Mesendoderm (in vitro differentiated cells): ENCODE data around the gene IRGQ.
"Not testable (repeated sequence)": the region's sequence is repeated elsewhere in the genome, so short reads cannot be mapped to it uniquely, and the experiment has no call there.

ENCODE experiments used
- DNase-seq: peaks from one replicate; pipeline ENCODE4 v3.0.0; 2013
- H2AK5ac ChIP-seq: 2 replicates; pipeline ENCODE4 v1.6.1; 2013; ENCODE audit warnings: low read length, inconsistent platforms
- H2BK120ac ChIP-seq: 2 replicates; pipeline ENCODE4 v1.6.1; 2013; ENCODE audit warnings: low read depth, mild to moderate bottlenecking, low read length, moderate library complexity, mixed read lengths
- H2BK15ac ChIP-seq: replicated peaks from 2 replicates; pipeline ENCODE4 v1.6.1; 2013; ENCODE audit warnings: low read depth, mild to moderate bottlenecking, moderate library complexity
- H2BK5ac ChIP-seq: 2 replicates; pipeline ENCODE4 v1.6.1; 2013; ENCODE audit warnings: low read length, inconsistent platforms
- H3K18ac ChIP-seq: 2 replicates; pipeline ENCODE4 v1.6.1; 2013; ENCODE audit warnings: mild to moderate bottlenecking, low read length, mixed read lengths
- H3K23ac ChIP-seq: one replicate; pipeline ENCODE4 v1.6.1; 2013; ENCODE audit warnings: low read length
- H3K27ac ChIP-seq: 2 replicates; pipeline ENCODE4 v1.5.1; 2013; ENCODE audit warnings: low read depth, mild to moderate bottlenecking, inconsistent platforms, low read length, moderate library complexity
- H3K27me3 ChIP-seq: 2 replicates; pipeline ENCODE4 v1.6.1; 2013; ENCODE audit warnings: low read length, control low read depth, mild to moderate bottlenecking, inconsistent platforms; ENCODE audit not compliant: insufficient read depth, poor library complexity
- H3K36me3 ChIP-seq: 2 replicates; pipeline ENCODE4 v1.6.1; 2013; ENCODE audit warnings: low read length, inconsistent platforms; ENCODE audit not compliant: control insufficient read depth, insufficient read depth
- H3K4ac ChIP-seq: one replicate; pipeline ENCODE4 v1.6.1; 2013; ENCODE audit warnings: low read depth, mild to moderate bottlenecking, low read length, moderate library complexity
- H3K4me1 ChIP-seq: 2 replicates; pipeline ENCODE4 v1.6.1; 2013; ENCODE audit warnings: low read depth, low read length, inconsistent platforms; ENCODE audit not compliant: control insufficient read depth
- H3K4me2 ChIP-seq: 2 replicates; pipeline ENCODE4 v1.6.1; 2013; ENCODE audit warnings: low read length
- H3K4me3 ChIP-seq: 2 replicates; pipeline ENCODE4 v1.5.1; 2013; ENCODE audit warnings: mild to moderate bottlenecking, low read length
- H3K56ac ChIP-seq: one replicate; pipeline ENCODE4 v1.6.1; 2013; ENCODE audit warnings: low read length
- H3K79me1 ChIP-seq: 2 replicates; pipeline ENCODE4 v1.6.1; 2013; ENCODE audit warnings: low read length, inconsistent platforms
- H3K79me2 ChIP-seq: 2 replicates; pipeline ENCODE4 v1.6.1; 2013; ENCODE audit warnings: mild to moderate bottlenecking, low read length; ENCODE audit not compliant: control insufficient read depth, insufficient read depth
- H3K9ac ChIP-seq: 2 replicates; pipeline ENCODE4 v1.6.1; 2013; ENCODE audit warnings: low read length, inconsistent platforms
- H4K5ac ChIP-seq: one replicate; pipeline ENCODE4 v1.6.1; 2013; ENCODE audit warnings: low read length
- H4K8ac ChIP-seq: one replicate; pipeline ENCODE4 v1.6.1; 2013; ENCODE audit warnings: low read depth, mild to moderate bottlenecking, control low read depth, low read length, moderate library complexity
- WGBS: extraction: QIAGEN DNeasy Blood & Tissue Kit; methylation state at CpG from one replicate; pipeline ENCODE4 v1.1.7; 2013; ENCODE audit warnings: low lambda C conversion rate, missing lambda C conversion rate; ENCODE audit not compliant: insufficient coverage; ENCODE audit errors: extremely low coverage; 5-methylcytosine and 5-hydroxymethylcytosine counted together

IRGQ gene

GRCh38 chr19:43635561-43635940 is 39.6 kb upstream of the IRGQ start:
- Histone ChIP-seq H3K18ac (peak overlapping the region; percentile 5), H3K56ac (peak overlapping the region; percentile 49), H3K4me2 (peak overlapping the region; percentile 71), H3K9ac (peak overlapping the region; percentile 12)
- not testable (repeated sequence) for H2BK15ac ChIP-seq, H2AK5ac ChIP-seq, H3K36me3 ChIP-seq, H3K4ac ChIP-seq, H3K27ac ChIP-seq, H3K4me1 ChIP-seq, H3K23ac ChIP-seq, H3K79me1 ChIP-seq, H3K27me3 ChIP-seq, H4K8ac ChIP-seq, H3K4me3 ChIP-seq, H2BK120ac ChIP-seq, H2BK5ac ChIP-seq, H3K79me2 ChIP-seq, H4K5ac ChIP-seq
- peak; percentile 37 for DNase-seq
- no CpG with 5 or more reads among the region's 2 CpGs for WGBS

GRCh38 chr19:43634872-43635560 is 39.1 kb upstream of the IRGQ start:
- Histone ChIP-seq H3K79me1 (no peaks in the 10 kb centered on the region), H4K8ac (no peak overlapping the region), H3K23ac (no peak overlapping the region), H3K56ac (peak overlapping the region; percentile 49), H3K9ac (peak overlapping the region; percentile 12), H3K18ac (peak overlapping the region; percentile 57), H2BK15ac (no peak overlapping the region), H3K4me2 (peak overlapping the region; percentile 71), H3K4me3 (peak overlapping the region; percentile 30), H3K27ac (no peak overlapping the region), H3K79me2 (no peaks in the 10 kb centered on the region), H3K4me1 (no peaks in the 10 kb centered on the region), H4K5ac (no peak overlapping the region), H2BK120ac (no peak overlapping the region), H2BK5ac (no peak overlapping the region), H3K4ac (peak overlapping the region; percentile 21), H3K36me3 (no peaks in the 10 kb centered on the region), H2AK5ac (no peak overlapping the region), H3K27me3 (peaks cover 8% of the 10 kb centered on the region)
- no CpG with 5 or more reads among the region's 17 CpGs for WGBS
- peak; percentile 60 for DNase-seq

- Histone ChIP-seq H3K79me1 (no peaks in the 10 kb centered on the region), H2BK120ac (no peak overlapping the region), H3K79me2 (no peaks in the 10 kb centered on the region), H2AK5ac (no peak overlapping the region), H4K8ac (no peak overlapping the region), H3K23ac (no peak overlapping the region), H3K4me1 (no peaks in the 10 kb centered on the region), H3K4ac (no peak overlapping the region), H3K56ac (peak overlapping the region; percentile 49), H3K4me2 (peak overlapping the region; percentile 71), H4K5ac (no peak overlapping the region), H3K9ac (peak overlapping the region; percentile 12), H3K27me3 (peaks cover 8% of the 10 kb centered on the region), H3K18ac (peak overlapping the region; percentile 57), H2BK5ac (no peak overlapping the region), H3K36me3 (no peaks in the 10 kb centered on the region), H2BK15ac (no peak overlapping the region), H3K27ac (no peak overlapping the region), H3K4me3 (peak overlapping the region; percentile 25)
- DNase-seq: peak; percentile 73
- no CpG with 5 or more reads among the region's 5 CpGs for WGBS
These were observed 38.6 kb upstream of the IRGQ start for GRCh38 chr19:43634506-43634871.

GRCh38 chr19:43634068-43634467 is 38.1 kb upstream of the IRGQ start:
- Histone ChIP-seq H3K4me1 (no peaks in the 10 kb centered on the region), H2BK15ac (no peak overlapping the region), H3K27me3 (peaks cover 7% of the 10 kb centered on the region), H2AK5ac (no peak overlapping the region), H3K79me2 (no peaks in the 10 kb centered on the region), H3K23ac (no peak overlapping the region), H3K36me3 (no peaks in the 10 kb centered on the region), H3K4me3 (no peak overlapping the region), H3K18ac (no peak overlapping the region), H3K27ac (no peak overlapping the region), H2BK120ac (no peak overlapping the region), H4K8ac (no peak overlapping the region), H4K5ac (no peak overlapping the region), H3K4ac (no peak overlapping the region), H3K4me2 (no peak overlapping the region), H3K79me1 (no peaks in the 10 kb centered on the region), H3K9ac (no peak overlapping the region), H3K56ac (no peak overlapping the region), H2BK5ac (no peak overlapping the region)
- no peak for DNase-seq
- WGBS: no CpG with 5 or more reads among the region's 5 CpGs

- Histone ChIP-seq H2AK5ac (no peak overlapping the region), H3K4me1 (no peaks in the 10 kb centered on the region), H3K18ac (no peak overlapping the region), H3K79me2 (no peaks in the 10 kb centered on the region), H3K9ac (no peak overlapping the region), H4K8ac (no peak overlapping the region), H4K5ac (no peak overlapping the region), H3K36me3 (no peaks in the 10 kb centered on the region), H3K4me2 (no peak overlapping the region), H3K4me3 (no peak overlapping the region), H3K27me3 (peaks cover 2% of the 10 kb centered on the region), H3K23ac (no peak overlapping the region), H3K79me1 (no peaks in the 10 kb centered on the region), H2BK15ac (no peak overlapping the region), H2BK120ac (no peak overlapping the region), H3K56ac (no peak overlapping the region), H3K27ac (no peak overlapping the region), H3K4ac (no peak overlapping the region), H2BK5ac (no peak overlapping the region)
- no peak for DNase-seq
- no CpG with 5 or more reads among the region's 4 CpGs for WGBS
These were observed 37.6 kb upstream of the IRGQ start for GRCh38 chr19:43633520-43633919.

- no CpG with 5 or more reads among the region's 5 CpGs for WGBS
- no peak overlapping the region for H3K23ac ChIP-seq
These were observed 35.6 kb upstream of the IRGQ start for GRCh38 chr19:43631491-43631890.

More at GRCh38 chr19:43631491-43631890, 35.6 kb upstream of the IRGQ start:
- Histone ChIP-seq H3K4ac (no peak overlapping the region), H3K56ac (no peak overlapping the region), H2BK120ac (no peak overlapping the region), H3K4me2 (no peak overlapping the region), H3K4me1 (no peaks in the 10 kb centered on the region), H3K18ac (no peak overlapping the region), H2BK15ac (no peak overlapping the region), H3K36me3 (no peaks in the 10 kb centered on the region), H2AK5ac (no peak overlapping the region), H4K8ac (no peak overlapping the region), H3K27ac (no peak overlapping the region), H4K5ac (no peak overlapping the region), H3K79me1 (no peaks in the 10 kb centered on the region), H3K79me2 (no peaks in the 10 kb centered on the region), H3K4me3 (no peak overlapping the region), H2BK5ac (no peak overlapping the region), H3K9ac (no peak overlapping the region), H3K27me3 (no peaks in the 10 kb centered on the region)
- no peak for DNase-seq
